GM19463 (cell line): ENCODE results near the gene GIMAP8.
"Not testable (repeated sequence)": the region's sequence is repeated elsewhere in the genome, so short reads cannot be mapped to it uniquely, and the experiment has no call there.

Experiments used
- ATAC-seq: cut with Tn5 transposase; IDR thresholded peaks from one replicate; pipeline ENCODE4 v1.9.1; 2021; ENCODE audit warnings: mild to moderate bottlenecking, moderate library complexity; ENCODE audit not compliant: unreplicated experiment

The GIMAP8 gene

DNA sequence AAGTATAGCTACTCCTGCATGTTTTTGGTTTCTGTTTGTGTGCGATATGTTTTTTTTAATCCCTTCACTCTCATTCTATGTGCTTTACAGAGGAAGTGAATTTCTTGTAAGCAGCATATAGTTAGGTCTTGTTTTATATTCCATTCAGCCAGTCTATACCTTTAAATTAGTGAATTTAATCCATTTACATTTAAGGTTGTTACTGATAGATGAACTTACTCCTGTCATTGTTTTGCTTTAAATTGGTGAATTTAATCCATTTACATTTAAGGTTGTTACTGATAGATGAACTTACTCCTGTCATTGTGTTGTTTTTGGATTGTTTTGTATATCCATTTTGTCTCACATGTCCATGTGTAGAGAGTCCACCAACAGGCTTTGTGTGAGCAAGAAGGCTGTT is 11.1 kb downstream of the GIMAP8 start:
- ATAC-seq, result no peak

DNA sequence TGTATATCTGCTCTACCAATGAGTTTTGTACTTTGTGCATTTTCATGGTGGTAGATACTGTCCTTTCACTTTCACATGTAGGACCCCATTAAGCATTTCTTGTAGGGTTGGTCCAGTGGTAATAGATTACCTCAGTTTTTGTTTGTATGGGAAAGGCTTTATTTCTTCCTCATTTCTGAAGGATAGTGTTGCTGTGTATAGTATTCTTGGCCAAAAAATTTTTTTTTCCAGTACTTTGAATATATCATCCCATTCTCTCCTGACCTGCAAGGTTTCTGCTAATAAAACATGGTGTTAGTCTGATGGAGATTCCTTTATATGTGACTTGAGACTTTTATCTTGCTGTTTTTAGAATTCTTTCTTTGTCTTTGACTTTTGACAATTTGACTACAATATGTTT is 12.0 kb downstream of the GIMAP8 start:
- ATAC-seq, result no peak

DNA sequence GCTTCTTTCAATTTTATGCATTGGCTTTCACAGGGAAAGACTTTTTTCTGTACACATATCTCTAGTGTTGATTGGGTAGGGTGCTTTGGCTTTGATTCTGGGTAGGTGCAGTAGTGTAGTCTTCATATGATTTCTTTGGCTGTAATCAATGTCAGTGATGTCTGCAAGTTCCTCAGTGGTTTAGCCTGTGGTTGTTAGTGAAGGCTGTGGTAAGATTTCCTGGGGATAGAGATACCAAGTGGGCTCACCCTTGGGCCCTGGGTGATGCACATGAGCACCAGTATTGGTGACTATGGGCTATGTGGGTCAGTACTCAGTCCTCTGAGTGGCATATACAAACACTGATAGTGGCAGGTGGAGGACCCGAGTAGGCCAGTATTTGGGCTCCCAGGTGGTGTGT is 13.0 kb downstream of the GIMAP8 start:
- ATAC-seq, result no peak

DNA sequence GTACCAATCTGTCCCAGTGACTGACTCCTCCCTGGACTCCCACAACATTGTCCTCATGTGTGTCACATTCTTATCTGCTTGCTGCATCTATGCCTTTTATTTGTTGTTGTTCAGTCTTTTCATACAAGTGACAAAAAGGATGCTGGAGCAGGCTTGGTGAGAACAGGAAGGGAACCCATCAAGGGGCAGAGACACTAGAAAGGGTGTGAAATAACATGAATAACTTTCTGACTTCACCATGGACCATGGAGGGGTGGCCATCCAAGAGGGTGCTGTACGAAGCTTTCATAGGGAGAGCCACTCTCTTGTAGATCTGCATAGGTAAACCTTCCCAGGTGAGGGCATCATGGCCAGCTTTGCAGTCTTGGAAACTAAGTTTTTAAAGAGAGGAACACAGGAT is 14.5 kb downstream of the GIMAP8 start:
- ATAC-seq, result no peak

DNA sequence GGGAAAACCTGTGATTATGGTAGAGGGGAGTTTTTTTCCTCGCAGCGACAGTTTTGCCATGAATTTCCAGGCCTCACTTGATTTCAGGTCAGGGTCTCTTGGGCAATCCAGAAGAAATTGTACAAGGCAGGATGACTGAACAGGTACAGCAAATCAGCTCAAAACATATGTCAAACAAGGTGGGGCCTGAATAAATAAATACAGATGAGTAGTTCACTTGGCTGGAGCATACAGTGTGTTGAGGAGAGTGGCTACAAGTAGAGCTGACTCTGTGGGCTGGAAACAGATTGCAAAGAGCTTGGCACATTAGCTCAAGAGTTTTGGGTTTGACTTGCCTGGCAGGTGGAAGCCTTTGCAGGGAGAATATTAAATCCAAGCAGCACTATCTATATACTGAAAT is 15.0 kb downstream of the GIMAP8 start:
- ATAC-seq, result no peak

DNA sequence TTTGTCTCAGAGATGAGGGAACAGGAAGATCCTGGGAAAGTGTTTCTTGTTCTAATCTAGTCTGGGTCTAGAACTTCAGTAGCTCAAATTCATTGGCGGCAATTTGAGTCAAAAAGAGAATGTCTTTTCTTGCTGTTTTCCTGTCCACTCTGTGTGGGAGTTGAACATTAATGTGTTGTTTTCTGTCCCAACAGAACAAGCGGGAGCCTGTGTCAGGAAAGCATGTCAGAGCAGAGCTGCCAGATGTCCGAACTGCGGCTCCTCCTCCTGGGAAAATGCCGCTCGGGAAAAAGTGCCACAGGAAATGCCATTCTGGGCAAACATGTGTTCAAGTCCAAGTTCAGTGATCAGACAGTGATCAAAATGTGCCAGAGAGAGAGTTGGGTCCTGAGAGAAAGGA is 16.0 kb downstream of the GIMAP8 start:
- no peak for ATAC-seq

DNA sequence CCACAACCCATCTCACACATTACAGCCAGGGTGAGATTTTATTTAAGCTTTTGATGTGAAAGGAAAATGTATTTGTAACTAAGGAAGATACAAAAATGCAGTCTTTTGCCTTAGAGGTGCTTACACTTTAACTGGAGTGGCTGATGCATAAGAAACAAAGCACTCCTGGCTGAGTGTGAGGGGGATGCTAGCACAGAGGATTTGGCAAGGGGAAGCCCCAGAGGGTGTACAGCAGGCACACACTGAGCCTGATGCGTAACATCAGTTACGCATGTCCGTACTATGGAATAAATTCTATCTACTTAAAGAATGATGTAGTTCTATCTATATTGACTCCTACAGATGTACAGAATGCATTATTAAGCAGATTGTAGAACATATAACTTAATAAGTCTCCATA is 17.8 kb downstream of the GIMAP8 start:
- no peak for ATAC-seq

DNA sequence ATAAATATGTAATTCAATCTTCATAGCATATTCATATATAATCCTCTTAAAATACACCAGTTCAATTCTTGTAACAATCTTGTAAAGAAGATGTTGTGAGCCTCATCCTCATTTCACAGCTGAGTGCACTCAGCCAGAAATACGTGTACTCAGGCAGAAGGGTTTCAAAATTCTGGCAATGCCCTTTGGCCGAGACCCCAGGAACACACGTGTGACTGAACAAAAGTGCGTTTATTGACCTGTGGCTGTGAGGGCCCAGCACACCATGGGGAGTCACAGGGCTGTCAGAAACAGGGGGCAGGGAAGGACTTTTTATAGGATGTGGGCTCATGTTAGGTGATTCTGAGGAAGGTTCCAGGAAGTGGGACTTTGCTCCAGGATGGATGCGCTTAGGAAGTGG is 21.5 kb downstream of the GIMAP8 start:
- no peak for ATAC-seq

DNA sequence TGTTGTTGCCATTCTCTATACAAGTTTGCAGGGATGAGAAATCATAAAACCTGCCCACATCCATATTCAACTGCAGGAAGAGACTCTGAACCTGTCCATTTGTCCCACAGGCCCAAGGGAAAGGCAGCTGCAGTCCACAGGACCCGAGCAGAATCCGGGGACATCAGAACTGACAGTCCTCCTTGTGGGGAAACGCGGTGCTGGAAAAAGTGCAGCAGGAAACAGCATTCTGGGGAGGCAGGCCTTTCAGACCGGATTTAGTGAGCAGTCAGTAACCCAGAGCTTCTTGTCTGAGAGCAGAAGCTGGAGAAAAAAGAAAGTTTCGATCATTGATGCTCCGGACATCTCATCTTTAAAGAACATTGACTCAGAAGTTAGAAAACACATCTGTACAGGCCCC is 23.5 kb downstream of the GIMAP8 start:
- ATAC-seq, result no peak

DNA sequence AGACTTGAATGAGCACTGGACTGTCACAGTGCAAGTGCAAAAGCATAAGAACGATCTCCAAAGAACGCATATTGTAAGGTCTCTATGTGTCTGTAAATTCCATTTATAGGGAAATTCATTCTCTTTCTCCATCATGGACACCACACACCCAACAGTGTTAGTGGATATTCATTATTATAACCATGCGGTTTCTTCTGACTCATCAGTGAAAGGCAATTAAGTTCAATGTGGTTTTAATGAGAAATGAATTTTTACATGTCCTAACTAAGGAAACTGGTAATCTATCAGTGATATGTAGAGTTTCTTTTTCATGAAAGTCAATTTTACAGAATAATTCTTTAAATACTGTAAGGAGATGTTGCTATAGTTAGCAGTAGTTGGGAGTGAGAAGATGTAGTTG is 25.9 kb downstream of the GIMAP8 start:
- ATAC-seq, result no peak

DNA sequence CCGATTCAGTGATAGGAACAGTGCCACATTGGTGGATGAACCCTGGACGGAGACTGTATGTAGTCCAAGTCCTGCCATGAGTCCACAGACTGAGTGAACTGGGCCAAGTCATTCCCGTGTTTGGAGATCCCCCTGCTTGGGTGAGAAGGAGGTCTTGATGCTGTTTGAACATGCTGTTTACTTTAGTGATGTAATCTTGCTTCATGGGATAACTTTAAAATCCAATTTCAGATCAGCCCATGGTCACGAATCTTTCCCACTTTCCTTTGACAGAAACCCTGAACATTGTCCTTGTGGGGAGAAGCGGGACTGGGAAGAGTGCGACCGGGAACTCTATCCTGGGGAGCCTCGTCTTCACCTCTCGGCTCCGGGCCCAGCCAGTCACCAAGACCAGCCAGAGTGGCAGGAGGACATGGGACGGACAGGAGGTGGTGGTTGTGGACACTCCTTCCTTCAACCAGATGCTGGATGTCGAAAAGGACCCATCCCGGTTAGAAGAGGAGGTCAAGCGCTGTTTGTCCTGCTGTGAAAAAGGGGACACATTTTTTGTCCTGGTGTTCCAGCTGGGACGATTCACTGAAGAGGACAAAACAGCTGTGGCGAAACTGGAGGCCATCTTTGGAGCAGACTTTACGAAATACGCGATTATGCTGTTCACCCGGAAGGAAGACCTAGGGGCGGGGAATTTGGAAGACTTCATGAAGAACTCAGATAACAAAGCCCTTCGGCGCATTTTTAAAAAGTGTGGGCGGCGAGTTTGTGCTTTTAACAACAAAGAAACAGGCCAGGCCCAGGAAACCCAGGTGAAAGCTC is 26.6 kb downstream of the GIMAP8 start:
- no peak for ATAC-seq

DNA sequence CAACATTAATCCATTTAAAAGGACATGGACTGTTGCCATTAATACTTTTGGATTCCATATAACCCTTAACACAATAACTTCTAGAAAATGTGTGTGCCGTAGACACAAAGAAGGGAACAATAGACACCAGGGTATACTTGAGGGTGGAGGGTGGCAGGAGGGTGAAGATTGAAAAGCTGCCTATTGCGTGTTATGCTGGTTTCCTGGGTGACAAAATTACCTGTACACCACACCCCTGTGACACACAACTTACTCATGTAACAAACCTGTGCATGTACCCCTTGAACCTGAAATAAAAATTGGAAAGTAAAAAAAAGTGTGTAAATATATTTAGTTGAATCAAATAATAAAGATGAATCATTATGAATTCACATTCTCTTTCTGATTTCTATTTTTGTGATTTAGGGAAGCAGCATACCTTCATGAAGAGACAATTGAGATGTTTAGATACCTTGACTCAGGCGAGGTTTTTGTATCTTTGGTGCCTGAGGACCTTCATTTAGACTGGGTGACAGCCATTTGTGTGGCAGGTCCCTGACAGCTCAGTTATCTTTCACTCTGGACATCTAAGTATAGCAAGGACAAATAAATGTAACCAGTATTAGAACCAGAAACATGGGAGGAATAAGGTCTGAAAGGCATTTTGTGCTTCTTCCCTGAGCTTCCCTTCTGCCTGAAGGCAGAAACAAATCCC is 28.7 kb downstream of the GIMAP8 start:
- ATAC-seq, result no peak

DNA sequence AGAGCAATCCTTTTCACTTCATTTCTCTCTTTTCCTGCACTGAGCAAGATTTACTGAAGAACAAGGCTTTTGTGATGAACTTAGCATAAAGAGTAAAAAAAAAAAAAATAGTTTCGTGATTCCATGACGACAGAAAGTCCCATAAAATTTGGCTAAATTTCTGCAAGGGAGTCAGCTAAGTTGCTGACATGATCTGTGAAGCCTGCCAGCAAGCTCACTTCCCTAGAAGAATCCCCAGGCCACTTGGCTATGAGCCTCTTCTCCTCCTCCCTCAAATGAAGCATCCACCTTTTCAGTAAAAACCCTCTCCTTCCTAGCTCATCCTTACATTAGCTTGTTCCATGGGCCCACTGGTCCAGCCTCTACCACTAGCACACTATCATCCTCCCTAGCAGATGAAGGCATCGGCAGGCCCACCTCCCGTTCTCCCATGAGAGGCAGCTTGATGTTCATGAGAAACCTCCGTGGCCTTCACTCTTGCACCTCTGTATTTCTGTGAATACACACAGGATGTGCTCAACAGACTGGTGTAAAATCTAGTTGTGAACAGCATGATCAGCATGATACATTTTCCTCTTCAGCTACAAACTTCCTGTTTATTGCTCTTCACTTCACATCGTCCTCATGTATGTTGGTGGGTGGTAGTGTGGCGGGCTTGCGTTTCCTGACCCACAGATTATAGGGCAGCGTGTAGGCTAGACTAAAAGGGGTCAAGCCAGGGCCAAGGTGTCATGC is 30.9 kb downstream of the GIMAP8 start:
- no peak for ATAC-seq

DNA sequence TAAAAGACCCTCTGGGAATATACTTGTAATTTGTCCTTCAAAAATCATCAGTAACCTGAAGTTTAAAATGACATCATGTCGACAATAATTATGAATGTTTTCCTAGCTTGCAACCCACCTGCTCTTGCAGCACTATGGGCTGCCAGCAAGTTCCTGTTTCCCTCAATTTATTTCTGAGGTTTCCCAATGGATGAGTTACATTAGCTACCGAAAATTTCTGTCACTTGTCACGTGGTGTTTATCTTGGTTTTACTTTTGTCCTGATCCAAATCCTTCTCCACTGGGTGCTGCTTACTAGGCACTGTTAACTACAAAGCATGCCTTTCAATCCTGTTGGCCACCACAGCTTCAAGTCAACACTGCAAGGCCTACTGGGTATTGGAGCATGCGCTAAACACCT is 31.5 kb downstream of the GIMAP8 start:
- ATAC-seq, result no peak

DNA sequence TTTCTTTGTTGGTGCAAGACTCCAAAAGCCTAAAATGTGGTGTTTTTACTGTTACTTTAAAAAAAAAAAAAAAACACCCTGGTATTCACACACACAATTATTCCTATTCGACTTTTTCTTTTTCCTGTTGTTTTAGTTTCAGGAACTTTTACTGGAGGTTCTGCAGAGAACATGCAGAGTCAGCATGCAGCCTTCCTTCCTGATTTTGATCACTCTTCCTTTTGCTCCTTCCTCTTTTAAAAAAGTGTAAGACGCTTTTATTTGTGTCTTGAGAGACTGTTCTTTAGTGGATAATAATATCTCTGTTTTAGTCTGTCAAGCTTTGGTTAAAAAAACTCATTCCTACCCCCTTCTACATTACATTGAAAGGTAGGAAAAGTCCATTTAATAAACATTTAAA is 33.1 kb downstream of the GIMAP8 start:
- not testable (repeated sequence) for ATAC-seq

DNA sequence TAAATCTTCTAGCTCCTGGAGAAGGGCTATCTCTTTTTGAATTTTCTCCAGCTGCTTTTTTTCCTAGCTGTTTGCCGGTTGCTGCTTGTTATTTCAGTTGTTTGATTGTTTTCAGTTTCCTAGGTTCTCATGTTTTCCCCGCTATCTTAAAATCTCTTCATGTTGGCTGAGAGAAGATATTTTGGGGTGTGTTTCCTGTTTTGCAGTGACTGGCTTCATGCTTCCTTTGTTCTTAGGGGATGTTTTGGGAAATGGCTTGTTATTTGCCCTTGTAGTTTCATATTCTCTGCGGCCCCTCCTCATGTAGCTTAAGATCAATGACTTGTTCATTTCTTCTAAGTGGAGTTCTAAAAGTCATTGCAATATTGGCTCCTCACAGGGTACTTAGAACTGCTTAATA is 33.6 kb downstream of the GIMAP8 start:
- not testable (repeated sequence) for ATAC-seq

DNA sequence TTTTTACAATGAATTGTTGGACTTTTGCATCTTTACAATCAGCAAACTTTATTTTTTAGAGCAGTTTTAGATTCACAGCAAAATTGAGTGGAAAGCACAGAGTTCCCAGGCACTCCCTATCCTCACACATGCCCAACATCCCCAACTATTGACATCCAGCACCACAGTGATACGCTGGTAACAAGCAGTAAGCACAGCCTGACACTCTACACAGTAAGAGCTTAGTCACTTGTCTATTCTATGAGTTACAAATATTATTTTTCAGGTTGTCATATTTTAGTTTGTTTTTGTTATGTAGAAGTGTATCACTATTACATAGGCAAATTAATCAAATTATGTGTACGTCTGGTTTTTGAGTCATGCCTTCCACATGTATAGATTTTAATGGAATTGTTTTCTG is 37.2 kb downstream of the GIMAP8 start:
- ATAC-seq, result no peak

DNA sequence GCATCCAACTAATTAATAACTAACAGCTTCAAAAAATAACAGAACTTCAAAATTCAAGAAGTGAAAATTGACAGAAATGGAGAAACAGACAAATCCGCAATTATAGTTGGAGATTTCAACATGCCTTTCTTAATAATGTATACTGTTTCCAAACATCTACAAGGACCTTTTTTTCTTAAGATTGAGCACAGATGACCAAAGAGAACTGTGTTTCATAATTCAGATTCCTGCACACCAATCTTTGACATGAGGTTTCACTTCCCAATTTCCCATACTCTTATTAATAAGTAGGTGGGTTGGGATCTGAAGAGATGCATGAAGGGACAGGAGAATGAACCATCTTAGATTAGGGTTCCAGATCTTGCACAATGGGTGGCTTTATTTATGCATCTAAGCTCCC is 39.4 kb downstream of the GIMAP8 start:
- ATAC-seq, result no peak

DNA sequence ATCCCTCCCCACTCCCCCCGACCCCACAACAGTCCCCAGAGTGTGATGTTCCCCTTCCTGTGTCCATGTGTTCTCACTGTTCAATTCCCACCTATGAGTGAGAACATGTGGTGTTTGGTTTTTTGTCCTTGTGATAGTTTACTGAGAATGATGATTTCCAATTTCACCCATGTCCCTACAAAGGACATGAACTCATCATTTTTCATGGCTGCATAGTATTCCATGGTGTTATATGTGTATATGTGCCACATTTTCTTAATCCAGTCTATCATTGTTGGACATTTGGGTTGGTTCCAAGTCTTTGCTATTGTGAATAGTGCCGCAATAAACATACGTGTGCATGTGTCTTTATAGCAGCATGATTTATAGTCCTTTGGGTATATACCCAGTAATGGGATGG is 43.0 kb downstream of the GIMAP8 start:
- ATAC-seq, result not testable (repeated sequence)

DNA sequence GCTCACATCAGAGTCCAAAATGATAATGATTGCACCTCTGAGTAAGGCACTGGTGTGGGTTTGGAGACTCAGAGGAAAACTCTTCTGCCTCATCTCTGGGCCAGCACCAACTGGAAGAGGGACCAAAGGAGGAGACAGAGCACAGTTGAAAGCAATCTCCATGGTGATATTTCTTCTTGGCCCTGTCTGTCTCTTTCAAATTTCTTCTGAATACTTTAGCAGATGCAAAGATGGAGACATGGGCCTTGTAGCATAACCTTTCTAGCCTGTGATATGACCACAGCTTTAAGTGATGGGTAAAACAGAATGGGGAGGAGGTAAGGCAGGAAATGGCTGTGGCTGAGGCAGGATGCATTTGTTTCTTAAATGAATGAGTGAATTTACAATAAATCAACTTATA is 52.1 kb downstream of the GIMAP8 start:
- no peak for ATAC-seq

DNA sequence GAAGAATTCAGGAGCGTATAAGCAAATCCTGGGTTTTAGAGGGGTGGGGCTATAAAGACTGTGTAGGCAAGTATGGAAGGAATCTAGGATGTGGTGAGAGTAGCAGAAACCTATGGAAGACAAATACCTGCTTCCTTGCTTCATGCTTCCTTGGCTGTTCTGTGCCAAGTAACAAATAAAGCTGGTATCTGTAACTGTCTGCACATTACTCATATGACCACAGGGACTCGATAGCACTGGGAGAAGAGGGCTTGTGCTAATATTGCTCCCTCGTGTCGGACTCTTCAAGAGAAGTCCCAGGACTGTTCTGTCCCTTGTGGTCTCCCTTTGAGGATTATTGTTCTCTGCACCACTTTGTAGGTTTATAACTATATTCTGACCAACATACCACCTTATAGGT is 52.7 kb downstream of the GIMAP8 start:
- no peak for ATAC-seq

DNA sequence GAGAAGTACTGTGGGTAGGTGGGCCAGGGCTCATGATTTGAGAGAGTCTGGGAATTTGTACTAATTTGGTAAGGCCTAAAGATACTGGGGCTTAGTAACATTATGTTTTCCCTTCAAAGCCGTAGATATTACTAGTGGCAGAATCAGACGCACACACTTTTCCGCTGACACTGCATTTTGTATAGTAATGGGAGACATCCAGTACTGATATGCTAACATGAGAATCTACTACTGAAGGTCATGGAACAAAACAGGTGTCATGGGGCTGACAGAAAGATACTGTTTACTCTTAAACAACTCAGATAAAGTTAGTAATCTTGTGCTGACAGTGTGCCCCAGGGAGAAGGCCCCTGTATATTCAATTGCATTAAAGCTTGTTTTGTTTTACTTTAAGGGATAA is 53.2 kb downstream of the GIMAP8 start:
- ATAC-seq, result no peak
